ENCODE measurements around the gene CAMK1. TPM values are rescaled to one million over a fixed set of nuclear protein-coding genes. Genes with fewer than 3 reads are reported as not detected.

The CAMK1 gene
- total RNA-seq, 1 experiment from 2014 or later = 9.7 TPM

- Histone ChIP-seq H3K4me1 (ENCODE audit: control insufficient read depth, insufficient read depth, low read length) (peaks cover 2% of the 10 kb centered on the region; the same call in 1 of the 2 replicates), H3K27ac (ENCODE audit: low read length) (no peak overlapping the region), H3K9me3 (ENCODE audit: control insufficient read depth, insufficient read depth, low read depth, low read length) (no peaks in the 10 kb centered on the region), H3K27me3 (ENCODE audit: control insufficient read depth, insufficient read depth, low read length) (no peaks in the 10 kb centered on the region), H3K36me3 (ENCODE audit: control insufficient read depth, insufficient read depth, low read length) (no peaks in the 10 kb centered on the region; the same call in 1 of the 2 replicates), H3K4me3 (ENCODE audit: low read depth in 2 of 2, low read length in 2 of 2) (no peak overlapping the region)
- no TSS peak for BruUV-seq (replicated peaks)
- DNase-seq (ENCODE audit: low read depth, low spot score) (no peak), ATAC-seq (no peak)
- no peak for TF ChIP-seq REST (IDR thresholded peaks at IDR 0.05; ENCODE audit: insufficient read depth in 1 of 2, low read depth in 2 of 2, low read length in 1 of 2)
- TF ChIP-seq, protein P1, sequence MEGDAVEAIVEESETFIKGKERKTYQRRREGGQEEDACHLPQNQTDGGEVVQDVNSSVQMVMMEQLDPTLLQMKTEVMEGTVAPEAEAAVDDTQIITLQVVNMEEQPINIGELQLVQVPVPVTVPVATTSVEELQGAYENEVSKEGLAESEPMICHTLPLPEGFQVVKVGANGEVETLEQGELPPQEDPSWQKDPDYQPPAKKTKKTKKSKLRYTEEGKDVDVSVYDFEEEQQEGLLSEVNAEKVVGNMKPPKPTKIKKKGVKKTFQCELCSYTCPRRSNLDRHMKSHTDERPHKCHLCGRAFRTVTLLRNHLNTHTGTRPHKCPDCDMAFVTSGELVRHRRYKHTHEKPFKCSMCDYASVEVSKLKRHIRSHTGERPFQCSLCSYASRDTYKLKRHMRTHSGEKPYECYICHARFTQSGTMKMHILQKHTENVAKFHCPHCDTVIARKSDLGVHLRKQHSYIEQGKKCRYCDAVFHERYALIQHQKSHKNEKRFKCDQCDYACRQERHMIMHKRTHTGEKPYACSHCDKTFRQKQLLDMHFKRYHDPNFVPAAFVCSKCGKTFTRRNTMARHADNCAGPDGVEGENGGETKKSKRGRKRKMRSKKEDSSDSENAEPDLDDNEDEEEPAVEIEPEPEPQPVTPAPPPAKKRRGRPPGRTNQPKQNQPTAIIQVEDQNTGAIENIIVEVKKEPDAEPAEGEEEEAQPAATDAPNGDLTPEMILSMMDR (IDR thresholded peaks at IDR 0.05) = no peak
- TF ChIP-seq TCF7L2 (IDR thresholded peaks at IDR 0.05; ENCODE audit: low read depth, low read length) = no peak
- no peak for TF ChIP-seq POLR2AphosphoS5 (IDR thresholded peaks at IDR 0.05; ENCODE audit: low read depth, low read length)
- no peak for TF ChIP-seq SIN3A (IDR thresholded peaks at IDR 0.05; ENCODE audit: borderline replicate concordance, insufficient read depth, low read depth, low read length)
- in situ Hi-C loops (cut with HindIII; ENCODE audit: low pct_unique_long_range_greater_than_20kb, low sequenced_read_pairs) (no loop called here), intact Hi-C loops (cut with micrococcal nuclease; ENCODE audit: unreplicated experiment) (no loop called here)
- POLR2A ChIA-PET = no interaction called here
- CTCF ChIA-PET = interaction anchor here (0.7 to 1.2 kb wide), 2 partner anchors 9 to 22 kb away, joined by 3 read pairs; partner anchors contain the start of gene OGG1
These were observed 42.0 kb downstream of the CAMK1 start for GRCh38 chr3:9727743-9728142.

DNA sequence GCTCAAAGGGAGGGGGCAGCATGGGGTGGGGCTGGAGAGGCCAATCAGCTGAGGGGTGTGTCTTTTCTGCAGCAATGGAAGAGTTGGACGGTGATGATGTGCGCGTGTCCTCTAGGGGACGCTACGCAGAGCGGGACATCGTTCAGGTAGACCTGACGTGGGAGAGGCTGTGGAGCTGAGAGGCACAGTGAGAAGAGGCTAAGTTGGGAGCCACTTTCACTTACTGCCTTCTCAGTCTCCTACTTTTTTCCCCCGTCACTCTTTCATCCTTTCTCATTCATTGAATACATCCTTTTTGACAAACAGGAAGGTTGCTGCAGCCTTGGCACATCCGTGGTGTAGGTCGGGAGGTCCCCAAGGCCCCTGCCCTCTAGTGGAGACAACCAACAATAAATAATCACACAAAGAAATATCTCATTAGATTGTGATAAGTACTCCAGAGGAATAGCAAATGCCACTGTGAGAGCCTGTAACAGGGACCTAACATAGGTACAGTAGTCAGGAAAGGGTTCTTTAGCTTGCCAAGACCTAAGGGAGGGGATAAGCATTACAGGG lies 42.6 kb downstream of the CAMK1 start:
- no peaks in the 10 kb centered on the region for H3K4me1 ChIP-seq (ENCODE audit: control insufficient read depth, insufficient read depth, low read length)
- ChIA-PET POLR2A (no interaction called here), CTCF (interaction anchor here (0.6 to 1.2 kb wide), 4 partner anchors 10 to 36 kb away, joined by 3 to 7 read pairs (median 3); partner anchors contain the start of gene OGG1)
- H3K36me3 ChIP-seq (ENCODE audit: control insufficient read depth, insufficient read depth, low read length) = no peaks in the 10 kb centered on the region; the same call in 1 of the 2 replicates
- TF ChIP-seq POLR2AphosphoS5 (IDR thresholded peaks at IDR 0.05; ENCODE audit: low read depth, low read length) = no peak
- TF ChIP-seq, protein P1 (IDR thresholded peaks at IDR 0.05) = peak; percentile 59
- TF ChIP-seq REST (IDR thresholded peaks at IDR 0.05; ENCODE audit: insufficient read depth in 1 of 2, low read depth in 2 of 2, low read length in 1 of 2) = no peak
- no peak for DNase-seq (ENCODE audit: low read depth, low spot score)
- no peak overlapping the region for H3K27ac ChIP-seq (ENCODE audit: low read length)
- no TSS peak for BruUV-seq (replicated peaks)
- intact Hi-C loops (cut with micrococcal nuclease; ENCODE audit: unreplicated experiment) (no loop called here), in situ Hi-C loops (cut with HindIII; ENCODE audit: low pct_unique_long_range_greater_than_20kb, low sequenced_read_pairs) (no loop called here)
- H3K27me3 ChIP-seq (ENCODE audit: control insufficient read depth, insufficient read depth, low read length) = no peaks in the 10 kb centered on the region
- H3K4me3 ChIP-seq (ENCODE audit: low read depth in 2 of 2, low read length in 2 of 2) = no peak overlapping the region
- no peaks in the 10 kb centered on the region for H3K9me3 ChIP-seq (ENCODE audit: control insufficient read depth, insufficient read depth, low read depth, low read length)
- ATAC-seq = no peak

All from Panc1 (cell line).